ENCODE results near the gene F2RL1.

Gene F2RL1

DNA sequence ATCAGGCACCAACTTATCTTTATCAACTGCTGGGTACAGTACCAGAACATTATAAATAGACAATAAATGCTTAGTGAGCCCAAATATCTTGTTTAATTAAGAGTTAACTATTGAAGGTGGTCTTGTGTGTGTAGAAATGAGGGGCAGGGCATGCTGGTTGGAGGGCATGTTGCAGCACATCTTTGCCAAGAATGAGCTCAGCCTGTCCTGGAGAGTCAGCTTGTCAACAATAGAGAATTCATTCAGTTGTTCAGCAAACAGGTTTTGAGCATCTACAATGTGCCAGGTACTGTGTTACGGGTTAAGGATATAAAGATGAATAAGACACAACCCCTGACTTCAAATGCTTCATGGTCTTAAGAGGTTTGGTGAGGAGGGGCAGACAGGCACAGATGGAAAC, 19.2 kb upstream of the F2RL1 start:
- H4K8ac ChIP-seq (ENCODE audit: low read depth, low read length) = no peak overlapping the region
- no peak overlapping the region for H3K4me2 ChIP-seq (ENCODE audit: insufficient read depth, low read length, poor library complexity, severe bottlenecking)
- H3K4ac ChIP-seq (ENCODE audit: low read length) = no peak overlapping the region
- no peak overlapping the region for H2BK12ac ChIP-seq (ENCODE audit: low read length)
- H3K27me3 ChIP-seq (ENCODE audit: control insufficient read depth in 3 of 3, insufficient read depth in 3 of 3, low read depth in 1 of 3, low read length in 3 of 3) = no peaks in the 10 kb centered on the region
- H2AFZ ChIP-seq (ENCODE audit: low read length) = no peak overlapping the region
- no peak overlapping the region for H2AK5ac ChIP-seq (ENCODE audit: low read depth, low read length)
- H2BK15ac ChIP-seq (ENCODE audit: low read length) = no peak overlapping the region
- no peak overlapping the region for H3K4me3 ChIP-seq (ENCODE audit: low read length in 2 of 2)
- H3K18ac ChIP-seq (ENCODE audit: low read length) = no peak overlapping the region
- H3K23ac ChIP-seq (ENCODE audit: low read depth, low read length, poor library complexity) = no peak overlapping the region
- WGBS, 2 donors (ENCODE audit: extremely low coverage in 2 of 2, insufficient read length in 2 of 2, insufficient replicate concordance in 1 of 2) = no CpG with 5 or more reads among the region's 1 CpG
- no peak overlapping the region for H3K27ac ChIP-seq (replicated peaks; ENCODE audit: low read length)
- H3K79me1 ChIP-seq (ENCODE audit: low read depth, low read length) = no peaks in the 10 kb centered on the region
- H4K91ac ChIP-seq (ENCODE audit: low read depth, low read length, poor library complexity) = no peak overlapping the region
- H3K4me1 ChIP-seq (ENCODE audit: control insufficient read depth in 2 of 2, insufficient read depth in 1 of 2, low read depth in 1 of 2, low read length in 2 of 2) = peaks cover 0 to 2% of the 10 kb centered on the region in 2 donors
- no peaks in the 10 kb centered on the region for H3K36me3 ChIP-seq (replicated peaks in 1 of 2; ENCODE audit: control insufficient read depth in 2 of 2, insufficient read depth in 2 of 2, low read length in 2 of 2)
- no peaks in the 10 kb centered on the region for H3K9me3 ChIP-seq (replicated peaks in 1 of 2; ENCODE audit: control insufficient read depth in 2 of 2, insufficient read depth in 1 of 2, low read depth in 1 of 2, low read length in 2 of 2)
- no peak overlapping the region for H2BK120ac ChIP-seq (ENCODE audit: low read depth, low read length)
- no peak overlapping the region for H2BK5ac ChIP-seq (ENCODE audit: low read length)
- H3K9ac ChIP-seq (ENCODE audit: low read depth, low read length, poor library complexity) = no peak overlapping the region
- H3K14ac ChIP-seq (ENCODE audit: low read length) = no peak overlapping the region
- DNase-seq (ENCODE audit: low spot score) = no peak

- Histone ChIP-seq H3K4ac (ENCODE audit: low read length) (no peak overlapping the region), H3K4me2 (ENCODE audit: insufficient read depth, low read length, poor library complexity, severe bottlenecking) (no peak overlapping the region), H3K4me3 (ENCODE audit: low read length in 2 of 2) (no peak overlapping the region), H2AK5ac (ENCODE audit: low read depth, low read length) (no peak overlapping the region), H3K4me1 (ENCODE audit: control insufficient read depth in 2 of 2, insufficient read depth in 1 of 2, low read depth in 1 of 2, low read length in 2 of 2) (peaks cover 0 to 2% of the 10 kb centered on the region in 2 donors), H2BK5ac (ENCODE audit: low read length) (no peak overlapping the region), H3K9ac (ENCODE audit: low read depth, low read length, poor library complexity) (no peak overlapping the region), H4K8ac (ENCODE audit: low read depth, low read length) (no peak overlapping the region), H3K23ac (ENCODE audit: low read depth, low read length, poor library complexity) (no peak overlapping the region), H4K91ac (ENCODE audit: low read depth, low read length, poor library complexity) (no peak overlapping the region), H3K27ac (replicated peaks; ENCODE audit: low read length) (no peak overlapping the region), H3K9me3 (replicated peaks in 1 of 2; ENCODE audit: control insufficient read depth in 2 of 2, insufficient read depth in 1 of 2, low read depth in 1 of 2, low read length in 2 of 2) (no peaks in the 10 kb centered on the region), H3K36me3 (replicated peaks in 1 of 2; ENCODE audit: control insufficient read depth in 2 of 2, insufficient read depth in 2 of 2, low read length in 2 of 2) (no peaks in the 10 kb centered on the region), H3K79me1 (ENCODE audit: low read depth, low read length) (no peaks in the 10 kb centered on the region), H3K14ac (ENCODE audit: low read length) (no peak overlapping the region), H2BK12ac (ENCODE audit: low read length) (no peak overlapping the region), H2BK120ac (ENCODE audit: low read depth, low read length) (no peak overlapping the region), H2BK15ac (ENCODE audit: low read length) (no peak overlapping the region), H3K27me3 (ENCODE audit: control insufficient read depth in 3 of 3, insufficient read depth in 3 of 3, low read depth in 1 of 3, low read length in 3 of 3) (no peaks in the 10 kb centered on the region), H3K18ac (ENCODE audit: low read length) (no peak overlapping the region), H2AFZ (ENCODE audit: low read length) (no peak overlapping the region)
- WGBS, 2 donors (ENCODE audit: extremely low coverage in 2 of 2, insufficient read length in 2 of 2, insufficient replicate concordance in 1 of 2) = no CpG with 5 or more reads among the region's 3 CpGs
- DNase-seq (ENCODE audit: low spot score) = no peak
Observed at GRCh38 chr5:76800579-76800978, 18.3 kb upstream of the F2RL1 start.

DNA sequence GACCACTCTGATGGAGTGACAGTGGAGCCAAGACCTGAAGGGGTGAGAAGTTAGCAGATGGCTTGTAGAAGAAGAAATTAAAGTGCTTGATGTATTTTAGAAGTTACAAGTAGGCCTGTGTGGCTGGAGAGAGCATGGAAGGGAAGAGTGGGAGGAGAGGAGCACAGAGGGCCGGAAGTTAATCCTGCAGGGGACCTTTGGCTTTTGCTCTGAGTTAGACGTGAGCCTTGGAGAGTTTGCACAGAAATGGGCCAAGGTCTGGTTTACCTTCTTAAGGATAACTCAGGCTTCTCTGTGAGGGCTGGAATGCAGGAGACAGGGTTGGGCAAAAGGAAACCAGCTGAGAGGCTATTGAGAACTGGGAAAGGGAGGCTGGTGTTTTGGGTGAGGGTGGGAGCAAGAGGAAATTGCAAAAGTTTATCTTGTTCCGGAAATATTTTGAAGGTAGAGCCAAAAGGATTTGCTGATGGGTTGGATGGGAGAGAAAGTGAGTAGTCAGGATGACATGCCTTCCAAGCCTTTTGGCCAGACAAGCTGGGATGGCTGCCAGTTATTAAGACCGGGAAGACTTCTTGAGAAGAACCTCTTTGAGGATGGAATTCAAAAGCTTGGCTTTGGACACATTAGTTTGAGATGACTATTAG, 17.5 kb upstream of the F2RL1 start:
- Histone ChIP-seq H3K9ac (ENCODE audit: low read depth, low read length, poor library complexity) (no peak overlapping the region), H3K14ac (ENCODE audit: low read length) (no peak overlapping the region), H2BK120ac (ENCODE audit: low read depth, low read length) (no peak overlapping the region), H3K27ac (replicated peaks; ENCODE audit: low read length) (no peak overlapping the region), H2BK15ac (ENCODE audit: low read length) (no peak overlapping the region), H3K36me3 (replicated peaks in 1 of 2; ENCODE audit: control insufficient read depth in 2 of 2, insufficient read depth in 2 of 2, low read length in 2 of 2) (no peaks in the 10 kb centered on the region), H3K27me3 (ENCODE audit: control insufficient read depth in 3 of 3, insufficient read depth in 3 of 3, low read depth in 1 of 3, low read length in 3 of 3) (no peaks in the 10 kb centered on the region), H3K4me1 (ENCODE audit: control insufficient read depth in 2 of 2, insufficient read depth in 1 of 2, low read depth in 1 of 2, low read length in 2 of 2) (peaks cover 6 to 7% of the 10 kb centered on the region in 2 donors), H2AFZ (ENCODE audit: low read length) (no peak overlapping the region), H2BK12ac (ENCODE audit: low read length) (no peak overlapping the region), H2BK5ac (ENCODE audit: low read length) (no peak overlapping the region), H3K9me3 (replicated peaks in 1 of 2; ENCODE audit: control insufficient read depth in 2 of 2, insufficient read depth in 1 of 2, low read depth in 1 of 2, low read length in 2 of 2) (no peaks in the 10 kb centered on the region), H3K4me3 (ENCODE audit: low read length in 2 of 2) (no peak overlapping the region), H2AK5ac (ENCODE audit: low read depth, low read length) (no peak overlapping the region), H3K23ac (ENCODE audit: low read depth, low read length, poor library complexity) (no peak overlapping the region), H4K8ac (ENCODE audit: low read depth, low read length) (no peak overlapping the region), H3K4ac (ENCODE audit: low read length) (no peak overlapping the region), H3K18ac (ENCODE audit: low read length) (no peak overlapping the region), H3K4me2 (ENCODE audit: insufficient read depth, low read length, poor library complexity, severe bottlenecking) (no peak overlapping the region), H4K91ac (ENCODE audit: low read depth, low read length, poor library complexity) (no peak overlapping the region), H3K79me1 (ENCODE audit: low read depth, low read length) (no peaks in the 10 kb centered on the region)
- no peak for DNase-seq (ENCODE audit: low spot score)
- no CpG with 5 or more reads among the region's 4 CpGs for WGBS, 2 donors (ENCODE audit: extremely low coverage in 2 of 2, insufficient read length in 2 of 2, insufficient replicate concordance in 1 of 2)

DNA sequence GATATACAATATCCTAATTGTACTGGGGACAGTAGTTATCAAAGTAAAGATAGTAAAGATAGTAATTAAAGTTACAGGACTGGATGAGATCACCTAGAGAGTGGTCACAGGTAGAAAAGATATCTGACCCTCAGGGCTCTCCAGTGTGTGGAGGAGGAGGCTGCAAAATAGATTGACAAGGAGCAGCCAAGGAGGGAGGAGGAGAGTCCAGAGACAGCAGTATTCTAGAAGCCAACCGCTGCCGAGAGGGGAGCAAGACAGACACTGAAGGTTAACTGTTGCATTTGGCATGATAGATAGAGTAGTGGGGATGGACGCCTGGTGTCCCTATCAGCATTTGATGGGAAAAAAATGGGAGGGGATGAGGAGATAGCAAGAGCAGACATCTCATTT, 17.0 kb upstream of the F2RL1 start:
- H2AK5ac ChIP-seq (ENCODE audit: low read depth, low read length) = no peak overlapping the region
- H3K4me3 ChIP-seq (ENCODE audit: low read length in 2 of 2) = no peak overlapping the region
- H2BK5ac ChIP-seq (ENCODE audit: low read length) = no peak overlapping the region
- H3K14ac ChIP-seq (ENCODE audit: low read length) = no peak overlapping the region
- no peak overlapping the region for H3K4ac ChIP-seq (ENCODE audit: low read length)
- H3K4me1 ChIP-seq (ENCODE audit: control insufficient read depth in 2 of 2, insufficient read depth in 1 of 2, low read depth in 1 of 2, low read length in 2 of 2) = peaks cover 9% of the 10 kb centered on the region in 2 donors
- no peak overlapping the region for H3K18ac ChIP-seq (ENCODE audit: low read length)
- H2AFZ ChIP-seq (ENCODE audit: low read length) = no peak overlapping the region
- no peak for DNase-seq (ENCODE audit: low spot score)
- no peak overlapping the region for H4K8ac ChIP-seq (ENCODE audit: low read depth, low read length)
- H3K27ac ChIP-seq (replicated peaks; ENCODE audit: low read length) = no peak overlapping the region
- H3K79me1 ChIP-seq (ENCODE audit: low read depth, low read length) = no peaks in the 10 kb centered on the region
- H4K91ac ChIP-seq (ENCODE audit: low read depth, low read length, poor library complexity) = no peak overlapping the region
- no CpG with 5 or more reads among the region's 3 CpGs for WGBS, 2 donors (ENCODE audit: extremely low coverage in 2 of 2, insufficient read length in 2 of 2, insufficient replicate concordance in 1 of 2)
- H3K23ac ChIP-seq (ENCODE audit: low read depth, low read length, poor library complexity) = no peak overlapping the region
- H2BK120ac ChIP-seq (ENCODE audit: low read depth, low read length) = no peak overlapping the region
- no peaks in the 10 kb centered on the region for H3K9me3 ChIP-seq (replicated peaks in 1 of 2; ENCODE audit: control insufficient read depth in 2 of 2, insufficient read depth in 1 of 2, low read depth in 1 of 2, low read length in 2 of 2)
- no peak overlapping the region for H2BK12ac ChIP-seq (ENCODE audit: low read length)
- H3K9ac ChIP-seq (ENCODE audit: low read depth, low read length, poor library complexity) = no peak overlapping the region
- no peak overlapping the region for H2BK15ac ChIP-seq (ENCODE audit: low read length)
- H3K27me3 ChIP-seq (ENCODE audit: control insufficient read depth in 3 of 3, insufficient read depth in 3 of 3, low read depth in 1 of 3, low read length in 3 of 3) = no peaks in the 10 kb centered on the region
- H3K36me3 ChIP-seq (replicated peaks in 1 of 2; ENCODE audit: control insufficient read depth in 2 of 2, insufficient read depth in 2 of 2, low read length in 2 of 2) = no peaks in the 10 kb centered on the region
- H3K4me2 ChIP-seq (ENCODE audit: insufficient read depth, low read length, poor library complexity, severe bottlenecking) = no peak overlapping the region
